SK-N-SH treated with all-trans-retinoic acid at 6 μM for 48 hours (cell line): ENCODE results near the gene NGFR.

Experiments used
- ATAC-seq: fragments of 200-7000 bp; cut with Tn5 transposase; 3 replicates; pipeline ENCODE4 v1.9.1; 2020; ENCODE audit warnings: mild to moderate bottlenecking, moderate library complexity
- BACH2 ChIP-seq: fragments of 250-450 bp; sonication (Bioruptor Pico); IDR thresholded peaks from 2 replicates; pipeline ENCODE4 v1.9.0; 2021; ENCODE audit warnings: mild to moderate bottlenecking, borderline replicate concordance
- CSDC2 ChIP-seq: fragments of 250-450 bp; sonication (Bioruptor Pico); IDR thresholded peaks from 2 replicates; pipeline ENCODE4 v1.5.0; 2020; ENCODE audit warnings: mild to moderate bottlenecking, moderate library complexity
- ESRRG ChIP-seq: fragments of 250-450 bp; sonication (Bioruptor Pico); IDR thresholded peaks from 2 replicates; pipeline ENCODE4 v1.6.1; 2021; ENCODE audit warnings: mild to moderate bottlenecking
- GLIS3 ChIP-seq: fragments of 250-450 bp; sonication (Bioruptor Pico); IDR thresholded peaks from 2 replicates; pipeline ENCODE4 v1.5.0; 2020; ENCODE audit warnings: mild to moderate bottlenecking, moderate library complexity
- ISL1 ChIP-seq: fragments of 250-450 bp; sonication (Bioruptor Pico); IDR thresholded peaks from 2 replicates; pipeline ENCODE4 v2.1.2; 2022; ENCODE audit warnings: mild to moderate bottlenecking, moderate library complexity
- OSR1 ChIP-seq: fragments of 250-450 bp; sonication (Bioruptor Pico); IDR thresholded peaks from 2 replicates; pipeline ENCODE4 v1.8.0; 2022; ENCODE audit warnings: moderate library complexity, mild to moderate bottlenecking, inconsistent platforms
- PPARA ChIP-seq: fragments of 250-450 bp; sonication (Bioruptor Pico); IDR thresholded peaks from 2 replicates; pipeline ENCODE4 v1.5.0; 2020; ENCODE audit warnings: mild to moderate bottlenecking, borderline replicate concordance
- RARB ChIP-seq: fragments of 250-450 bp; sonication (Bioruptor Pico); IDR thresholded peaks from 2 replicates; pipeline ENCODE4 v1.8.0; 2021; ENCODE audit warnings: mild to moderate bottlenecking, moderate library complexity
- TCF4 ChIP-seq: fragments of 250-450 bp; sonication (Bioruptor Pico); IDR thresholded peaks from 2 replicates; pipeline ENCODE4 v1.8.0; 2021; ENCODE audit warnings: mild to moderate bottlenecking, moderate library complexity, borderline replicate concordance
- ZC3H10 ChIP-seq: fragments of 250-450 bp; sonication (Bioruptor Pico); IDR thresholded peaks from 2 replicates; pipeline ENCODE4 v1.5.1; 2021; ENCODE audit warnings: mild to moderate bottlenecking, moderate library complexity
- ZFP30 ChIP-seq: fragments of 450-650 bp; formaldehyde crosslinking; IDR thresholded peaks from 2 replicates; pipeline ENCODE4 v1.5.0; 2022; ENCODE audit warnings: mild to moderate bottlenecking, moderate library complexity
- ZNF70 ChIP-seq: fragments of 450-650 bp; formaldehyde crosslinking; IDR thresholded peaks from 2 replicates; pipeline ENCODE4 v1.5.0; 2020; ENCODE audit warnings: mild to moderate bottlenecking, moderate library complexity
- ZNF8 ChIP-seq: fragments of 450-650 bp; formaldehyde crosslinking; IDR thresholded peaks from 2 replicates; pipeline ENCODE4 v1.5.0; 2020; ENCODE audit warnings: mild to moderate bottlenecking, moderate library complexity
- TF ChIP-seq, protein P1 (sequence below): fragments of 250-450 bp; sonication (Bioruptor Pico); IDR thresholded peaks from 2 replicates; pipeline ENCODE4 v1.5.1; 2021; ENCODE audit warnings: mild to moderate bottlenecking, moderate library complexity
- TF ChIP-seq, protein P2 (sequence below): fragments of 250-450 bp; sonication (Bioruptor Pico); IDR thresholded peaks from 2 replicates; pipeline ENCODE4 v1.5.0; 2020; ENCODE audit warnings: mild to moderate bottlenecking, moderate library complexity
- TF ChIP-seq, protein P3 (sequence below): fragments of 250-450 bp; sonication (Bioruptor Pico); IDR thresholded peaks from 2 replicates; pipeline ENCODE4 v1.8.0; 2020; ENCODE audit warnings: mild to moderate bottlenecking, moderate library complexity, borderline replicate concordance
- TF ChIP-seq, protein P4 (sequence below): fragments of 250-450 bp; sonication (Bioruptor Pico); IDR thresholded peaks from 2 replicates; pipeline ENCODE4 v1.5.1; 2020; ENCODE audit warnings: low read depth, mild to moderate bottlenecking, moderate library complexity
- TF ChIP-seq, protein P5 (sequence below): fragments of 250-450 bp; sonication (Bioruptor Pico); IDR thresholded peaks from 2 replicates; pipeline ENCODE4 v1.8.0; 2021; ENCODE audit warnings: low read depth, mild to moderate bottlenecking, moderate library complexity, borderline replicate concordance

NGFR gene

DNA sequence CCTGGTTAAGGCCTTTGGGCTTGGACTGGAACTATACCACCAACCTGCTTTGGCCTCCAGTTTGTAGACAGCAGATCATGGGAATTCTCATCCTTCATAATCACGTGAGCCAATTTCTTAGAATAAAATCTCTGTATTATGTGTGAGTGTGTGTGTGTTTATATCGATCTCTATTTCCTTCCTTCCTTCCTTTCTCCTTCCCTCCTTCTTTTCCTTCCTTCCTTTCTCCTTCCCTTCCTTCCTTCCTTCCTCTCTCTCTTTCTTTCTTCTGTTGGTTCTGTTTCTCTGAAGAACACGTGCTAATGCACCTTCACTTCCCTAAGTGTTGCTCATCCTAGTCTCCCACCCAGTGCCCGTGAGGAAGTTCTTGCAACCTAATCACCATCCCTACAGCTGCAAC, 44.9 kb upstream of the NGFR start:
- TF ChIP-seq, protein P1, sequence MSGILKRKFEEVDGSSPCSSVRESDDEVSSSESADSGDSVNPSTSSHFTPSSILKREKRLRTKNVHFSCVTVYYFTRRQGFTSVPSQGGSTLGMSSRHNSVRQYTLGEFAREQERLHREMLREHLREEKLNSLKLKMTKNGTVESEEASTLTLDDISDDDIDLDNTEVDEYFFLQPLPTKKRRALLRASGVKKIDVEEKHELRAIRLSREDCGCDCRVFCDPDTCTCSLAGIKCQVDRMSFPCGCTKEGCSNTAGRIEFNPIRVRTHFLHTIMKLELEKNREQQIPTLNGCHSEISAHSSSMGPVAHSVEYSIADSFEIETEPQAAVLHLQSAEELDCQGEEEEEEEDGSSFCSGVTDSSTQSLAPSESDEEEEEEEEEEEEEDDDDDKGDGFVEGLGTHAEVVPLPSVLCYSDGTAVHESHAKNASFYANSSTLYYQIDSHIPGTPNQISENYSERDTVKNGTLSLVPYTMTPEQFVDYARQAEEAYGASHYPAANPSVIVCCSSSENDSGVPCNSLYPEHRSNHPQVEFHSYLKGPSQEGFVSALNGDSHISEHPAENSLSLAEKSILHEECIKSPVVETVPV (CRISPR knock-in tag): no peak
- TF ChIP-seq BACH2 (CRISPR knock-in tag) (no peak), OSR1 (no peak), ESRRG (CRISPR knock-in tag) (no peak), ZC3H10 (CRISPR knock-in tag) (no peak), ZFP30 (CRISPR knock-in tag) (no peak), TCF4 (CRISPR knock-in tag) (no peak), RARB (no peak), ISL1 (no peak), ZNF70 (no peak), CSDC2 (CRISPR knock-in tag) (no peak)
- TF ChIP-seq, protein P2, sequence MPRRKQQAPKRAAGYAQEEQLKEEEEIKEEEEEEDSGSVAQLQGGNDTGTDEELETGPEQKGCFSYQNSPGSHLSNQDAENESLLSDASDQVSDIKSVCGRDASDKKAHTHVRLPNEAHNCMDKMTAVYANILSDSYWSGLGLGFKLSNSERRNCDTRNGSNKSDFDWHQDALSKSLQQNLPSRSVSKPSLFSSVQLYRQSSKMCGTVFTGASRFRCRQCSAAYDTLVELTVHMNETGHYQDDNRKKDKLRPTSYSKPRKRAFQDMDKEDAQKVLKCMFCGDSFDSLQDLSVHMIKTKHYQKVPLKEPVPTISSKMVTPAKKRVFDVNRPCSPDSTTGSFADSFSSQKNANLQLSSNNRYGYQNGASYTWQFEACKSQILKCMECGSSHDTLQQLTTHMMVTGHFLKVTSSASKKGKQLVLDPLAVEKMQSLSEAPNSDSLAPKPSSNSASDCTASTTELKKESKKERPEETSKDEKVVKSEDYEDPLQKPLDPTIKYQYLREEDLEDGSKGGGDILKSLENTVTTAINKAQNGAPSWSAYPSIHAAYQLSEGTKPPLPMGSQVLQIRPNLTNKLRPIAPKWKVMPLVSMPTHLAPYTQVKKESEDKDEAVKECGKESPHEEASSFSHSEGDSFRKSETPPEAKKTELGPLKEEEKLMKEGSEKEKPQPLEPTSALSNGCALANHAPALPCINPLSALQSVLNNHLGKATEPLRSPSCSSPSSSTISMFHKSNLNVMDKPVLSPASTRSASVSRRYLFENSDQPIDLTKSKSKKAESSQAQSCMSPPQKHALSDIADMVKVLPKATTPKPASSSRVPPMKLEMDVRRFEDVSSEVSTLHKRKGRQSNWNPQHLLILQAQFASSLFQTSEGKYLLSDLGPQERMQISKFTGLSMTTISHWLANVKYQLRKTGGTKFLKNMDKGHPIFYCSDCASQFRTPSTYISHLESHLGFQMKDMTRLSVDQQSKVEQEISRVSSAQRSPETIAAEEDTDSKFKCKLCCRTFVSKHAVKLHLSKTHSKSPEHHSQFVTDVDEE (CRISPR knock-in tag): no peak
- TF ChIP-seq, protein P3, sequence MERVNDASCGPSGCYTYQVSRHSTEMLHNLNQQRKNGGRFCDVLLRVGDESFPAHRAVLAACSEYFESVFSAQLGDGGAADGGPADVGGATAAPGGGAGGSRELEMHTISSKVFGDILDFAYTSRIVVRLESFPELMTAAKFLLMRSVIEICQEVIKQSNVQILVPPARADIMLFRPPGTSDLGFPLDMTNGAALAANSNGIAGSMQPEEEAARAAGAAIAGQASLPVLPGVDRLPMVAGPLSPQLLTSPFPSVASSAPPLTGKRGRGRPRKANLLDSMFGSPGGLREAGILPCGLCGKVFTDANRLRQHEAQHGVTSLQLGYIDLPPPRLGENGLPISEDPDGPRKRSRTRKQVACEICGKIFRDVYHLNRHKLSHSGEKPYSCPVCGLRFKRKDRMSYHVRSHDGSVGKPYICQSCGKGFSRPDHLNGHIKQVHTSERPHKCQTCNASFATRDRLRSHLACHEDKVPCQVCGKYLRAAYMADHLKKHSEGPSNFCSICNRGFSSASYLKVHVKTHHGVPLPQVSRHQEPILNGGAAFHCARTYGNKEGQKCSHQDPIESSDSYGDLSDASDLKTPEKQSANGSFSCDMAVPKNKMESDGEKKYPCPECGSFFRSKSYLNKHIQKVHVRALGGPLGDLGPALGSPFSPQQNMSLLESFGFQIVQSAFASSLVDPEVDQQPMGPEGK (CRISPR knock-in tag): no peak
- TF ChIP-seq, protein P4, sequence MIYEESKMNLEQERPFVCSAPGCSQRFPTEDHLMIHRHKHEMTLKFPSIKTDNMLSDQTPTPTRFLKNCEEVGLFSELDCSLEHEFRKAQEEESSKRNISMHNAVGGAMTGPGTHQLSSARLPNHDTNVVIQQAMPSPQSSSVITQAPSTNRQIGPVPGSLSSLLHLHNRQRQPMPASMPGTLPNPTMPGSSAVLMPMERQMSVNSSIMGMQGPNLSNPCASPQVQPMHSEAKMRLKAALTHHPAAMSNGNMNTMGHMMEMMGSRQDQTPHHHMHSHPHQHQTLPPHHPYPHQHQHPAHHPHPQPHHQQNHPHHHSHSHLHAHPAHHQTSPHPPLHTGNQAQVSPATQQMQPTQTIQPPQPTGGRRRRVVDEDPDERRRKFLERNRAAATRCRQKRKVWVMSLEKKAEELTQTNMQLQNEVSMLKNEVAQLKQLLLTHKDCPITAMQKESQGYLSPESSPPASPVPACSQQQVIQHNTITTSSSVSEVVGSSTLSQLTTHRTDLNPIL: no peak
- TF ChIP-seq, protein P5, sequence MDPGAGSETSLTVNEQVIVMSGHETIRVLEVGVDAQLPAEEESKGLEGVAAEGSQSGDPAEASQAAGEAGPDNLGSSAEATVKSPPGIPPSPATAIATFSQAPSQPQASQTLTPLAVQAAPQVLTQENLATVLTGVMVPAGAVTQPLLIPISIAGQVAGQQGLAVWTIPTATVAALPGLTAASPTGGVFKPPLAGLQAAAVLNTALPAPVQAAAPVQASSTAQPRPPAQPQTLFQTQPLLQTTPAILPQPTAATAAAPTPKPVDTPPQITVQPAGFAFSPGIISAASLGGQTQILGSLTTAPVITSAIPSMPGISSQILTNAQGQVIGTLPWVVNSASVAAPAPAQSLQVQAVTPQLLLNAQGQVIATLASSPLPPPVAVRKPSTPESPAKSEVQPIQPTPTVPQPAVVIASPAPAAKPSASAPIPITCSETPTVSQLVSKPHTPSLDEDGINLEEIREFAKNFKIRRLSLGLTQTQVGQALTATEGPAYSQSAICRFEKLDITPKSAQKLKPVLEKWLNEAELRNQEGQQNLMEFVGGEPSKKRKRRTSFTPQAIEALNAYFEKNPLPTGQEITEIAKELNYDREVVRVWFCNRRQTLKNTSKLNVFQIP (CRISPR knock-in tag): no peak
- no peak for ATAC-seq

DNA sequence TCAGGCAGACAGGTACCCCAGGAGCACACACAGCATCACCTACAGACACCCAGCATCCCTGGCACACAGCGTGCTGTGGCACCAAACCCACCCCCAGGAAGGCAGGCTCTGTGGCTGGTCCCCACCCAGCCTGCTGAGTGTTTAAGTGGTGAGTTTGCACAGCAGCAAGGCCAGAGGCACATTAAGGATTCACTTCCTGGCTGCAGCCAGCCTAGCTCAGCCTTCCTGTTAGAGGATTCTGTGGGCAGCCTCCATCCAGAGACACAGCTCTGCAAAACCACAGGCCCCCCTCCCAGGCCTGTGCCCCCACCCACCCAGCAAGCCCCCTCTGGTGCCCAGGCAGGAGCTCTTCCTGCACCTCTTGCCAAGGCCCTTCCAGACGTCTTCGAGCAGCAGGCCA, 44.4 kb upstream of the NGFR start:
- TF ChIP-seq, protein P1 (CRISPR knock-in tag): no peak
- TF ChIP-seq GLIS3 (CRISPR knock-in tag) (no peak), OSR1 (no peak), CSDC2 (CRISPR knock-in tag) (no peak), ZNF8 (CRISPR knock-in tag) (no peak), PPARA (no peak), ISL1 (no peak), ZC3H10 (CRISPR knock-in tag) (no peak), TCF4 (CRISPR knock-in tag) (no peak)
- TF ChIP-seq, protein P4: no peak
- TF ChIP-seq, protein P3 (CRISPR knock-in tag): no peak
- no peak; the same call in 2 of the 3 replicates for ATAC-seq
